ENCODE results near the gene LRP1-AS.

Gene LRP1-AS

GRCh38 chr12:57095440-57095839 is 52.0 kb downstream of the LRP1-AS start:
- WGBS, 2 experiments (ENCODE audit: insufficient coverage in 2 of 2) = 93 to 100% methylated on average over 3 of the region's 3 CpGs
- peak overlapping the region; percentile 23 for H3K27ac ChIP-seq (ENCODE audit: low read depth, low read length, severe bottlenecking)
- H3K36me3 ChIP-seq (ENCODE audit: control insufficient read depth, insufficient read depth, low read length) = peaks cover 78% of the 10 kb centered on the region

More at GRCh38 chr12:57095440-57095839, 52.0 kb downstream of the LRP1-AS start:
- H3K9me3 ChIP-seq (ENCODE audit: control insufficient read depth, low read length) = no peaks in the 10 kb centered on the region
- no peak overlapping the region for H3K4me3 ChIP-seq (ENCODE audit: extremely low read depth, insufficient read depth, low read length, poor library complexity, severe bottlenecking)
- peaks cover 44% of the 10 kb centered on the region for H3K4me1 ChIP-seq (ENCODE audit: control insufficient read depth, insufficient read depth, low read length, poor library complexity, severe bottlenecking)

Measured in mesodermal cell (in vitro differentiated cells).